HEK293 (cell line): ENCODE results near the gene COL13A1.

Experiments used
- CTCF ChIP-seq: fragments of 450-650 bp; formaldehyde crosslinking; IDR thresholded peaks from 2 replicates; pipeline ENCODE4 v1.5.1; 2016; ENCODE audit warnings: missing biosample characterization, missing genetic modification characterization
- PRDM1 ChIP-seq: fragments of 450-650 bp; formaldehyde crosslinking; IDR thresholded peaks from 2 replicates; pipeline ENCODE4; 2016; ENCODE audit warnings: missing biosample characterization, missing genetic modification characterization
- PRDM4 ChIP-seq: fragments of 450-650 bp; formaldehyde crosslinking; IDR thresholded peaks from 2 replicates; pipeline ENCODE4 v1.5.1; 2017; ENCODE audit warnings: missing biosample characterization, missing genetic modification characterization
- REST ChIP-seq: fragments of 450-650 bp; formaldehyde crosslinking; IDR thresholded peaks from 2 replicates; pipeline ENCODE4 v1.5.1; 2016; ENCODE audit warnings: missing biosample characterization, missing genetic modification characterization
- ZNF18 ChIP-seq: fragments of 450-650 bp; formaldehyde crosslinking; IDR thresholded peaks from 2 replicates; pipeline ENCODE4 v1.5.1; 2016; ENCODE audit warnings: missing biosample characterization, missing genetic modification characterization
- ZNF24 ChIP-seq: fragments of 450-650 bp; formaldehyde crosslinking; IDR thresholded peaks from 2 replicates; pipeline ENCODE4 v1.5.1; 2016; ENCODE audit warnings: missing biosample characterization, missing genetic modification characterization
- ZSCAN23 ChIP-seq: fragments of 450-650 bp; formaldehyde crosslinking; IDR thresholded peaks from 2 replicates; pipeline ENCODE4 v1.5.1; 2016; ENCODE audit warnings: missing biosample characterization, missing genetic modification characterization

- TF ChIP-seq ZNF18 (tag by site-specific recombination) (no peak), REST (tag by site-specific recombination) (no peak), CTCF (tag by site-specific recombination) (no peak), PRDM1 (tag by site-specific recombination) (no peak), ZNF24 (tag by site-specific recombination) (no peak), PRDM4 (tag by site-specific recombination) (no peak), ZSCAN23 (tag by site-specific recombination) (no peak)
These were observed 137.4 kb downstream of the COL13A1 start for GRCh38 chr10:69939061-69939460.
